Stimulated activated CD8-positive, alpha-beta memory T cell treated with anti-CD3 and anti-CD28 coated beads, Interleukin-15, amount 100 ng/mL, for 1 hour (primary cell): Measurements from ENCODE around the gene FSTL4.
"Not testable (repeated sequence)": the region's sequence is repeated elsewhere in the genome, so short reads cannot be mapped to it uniquely, and the experiment has no call there.

Source experiments
- DNase-seq: peaks from one replicate; pipeline ENCODE4 v3.0.0-alpha.2; 2020; ENCODE audit warnings: low read depth

Gene FSTL4

GRCh38 chr5:133455676-133456075 lies 156.7 kb downstream of the FSTL4 start:
- DNase-seq: no peak

- no peak for DNase-seq
These were observed 157.9 kb downstream of the FSTL4 start for GRCh38 chr5:133454442-133454841.

GRCh38 chr5:133453831-133454230 lies 158.5 kb downstream of the FSTL4 start:
- DNase-seq: no peak

- no peak for DNase-seq
These were observed 159.1 kb downstream of the FSTL4 start for GRCh38 chr5:133453084-133453780.

- DNase-seq: no peak
These were observed 160.4 kb downstream of the FSTL4 start for GRCh38 chr5:133451926-133452325.

GRCh38 chr5:133450286-133450685 lies 162.1 kb downstream of the FSTL4 start:
- no peak for DNase-seq

GRCh38 chr5:133449181-133449580 lies 163.2 kb downstream of the FSTL4 start:
- DNase-seq: no peak

GRCh38 chr5:133446440-133446839 lies 165.9 kb downstream of the FSTL4 start:
- no peak for DNase-seq

- no peak for DNase-seq
These were observed 166.6 kb downstream of the FSTL4 start for GRCh38 chr5:133445744-133446143.

GRCh38 chr5:133445204-133445603 lies 167.1 kb downstream of the FSTL4 start:
- not testable (repeated sequence) for DNase-seq

- DNase-seq: no peak
These were observed 167.6 kb downstream of the FSTL4 start for GRCh38 chr5:133444711-133445110.

GRCh38 chr5:133441166-133441815 lies 171.1 kb downstream of the FSTL4 start:
- no peak for DNase-seq

GRCh38 chr5:133440467-133441115 lies 171.8 kb downstream of the FSTL4 start:
- DNase-seq: no peak

- no peak for DNase-seq
These were observed 172.5 kb downstream of the FSTL4 start for GRCh38 chr5:133439859-133440258.

- no peak for DNase-seq
These were observed 173.9 kb downstream of the FSTL4 start for GRCh38 chr5:133438487-133438886.

GRCh38 chr5:133434336-133434735 lies 178.0 kb downstream of the FSTL4 start:
- no peak for DNase-seq

GRCh38 chr5:133433641-133434040 lies 178.7 kb downstream of the FSTL4 start:
- no peak for DNase-seq

GRCh38 chr5:133432956-133433532 lies 179.3 kb downstream of the FSTL4 start:
- DNase-seq: no peak

GRCh38 chr5:133431326-133431865 lies 180.9 kb downstream of the FSTL4 start:
- no peak for DNase-seq

GRCh38 chr5:133430095-133430494 lies 182.2 kb downstream of the FSTL4 start:
- no peak for DNase-seq

- no peak for DNase-seq
These were observed 183.3 kb downstream of the FSTL4 start for GRCh38 chr5:133429046-133429445.

- DNase-seq: no peak
These were observed 184.2 kb downstream of the FSTL4 start for GRCh38 chr5:133428072-133428660.
